HG02884 (cell line): ENCODE results near the gene SPCS2.

ENCODE experiments used
- ATAC-seq: cut with Tn5 transposase; IDR thresholded peaks from one replicate; pipeline ENCODE4 v1.9.1; 2021; ENCODE audit warnings: mild to moderate bottlenecking, moderate library complexity; ENCODE audit not compliant: unreplicated experiment

The SPCS2 gene

GRCh38 chr11:74948898-74949752 is at the start of gene SPCS2, which contains the start of gene XRRA1:
Gene SPCS2 (plus strand): TSS chr11:74949266. CDS start chr11:74949286, 20 bp downstream.
Gene XRRA1 (minus strand): TSS chr11:74949091. CDS start chr11:74940878, 8,213 bp downstream.
- ATAC-seq = peak; percentile 90

- no peak for ATAC-seq
These were observed 46.7 kb upstream of the SPCS2 start for GRCh38 chr11:74902342-74902741.

GRCh38 chr11:74905326-74905725 is 43.7 kb upstream of the SPCS2 start:
- ATAC-seq = no peak

- ATAC-seq = no peak
These were observed 39.7 kb upstream of the SPCS2 start for GRCh38 chr11:74909385-74909784.

- ATAC-seq = no peak
These were observed 39.3 kb upstream of the SPCS2 start for GRCh38 chr11:74909812-74910211.

- no peak for ATAC-seq
These were observed 25.9 kb upstream of the SPCS2 start for GRCh38 chr11:74923125-74923524.

- ATAC-seq = no peak
These were observed 23.8 kb upstream of the SPCS2 start for GRCh38 chr11:74925281-74925680.

- no peak for ATAC-seq
These were observed 22.6 kb upstream of the SPCS2 start for GRCh38 chr11:74926304-74927030.

GRCh38 chr11:74927496-74927895 is 21.6 kb upstream of the SPCS2 start:
- no peak for ATAC-seq

- ATAC-seq = no peak
These were observed 19.4 kb upstream of the SPCS2 start for GRCh38 chr11:74929431-74930363.

GRCh38 chr11:74932169-74932568 is 16.9 kb upstream of the SPCS2 start:
- ATAC-seq = no peak

- no peak for ATAC-seq
These were observed 16.3 kb upstream of the SPCS2 start for GRCh38 chr11:74932797-74933196.

- no peak for ATAC-seq
These were observed 15.3 kb upstream of the SPCS2 start for GRCh38 chr11:74933765-74934164.

GRCh38 chr11:74935285-74935684 is 13.8 kb upstream of the SPCS2 start:
- ATAC-seq = no peak

- ATAC-seq = no peak
These were observed 13.0 kb upstream of the SPCS2 start for GRCh38 chr11:74936087-74936486.

- no peak for ATAC-seq
These were observed 12.1 kb upstream of the SPCS2 start for GRCh38 chr11:74936976-74937375.

GRCh38 chr11:74937696-74938475 is 11.2 kb upstream of the SPCS2 start:
- no peak for ATAC-seq

- ATAC-seq = no peak
These were observed 7.6 kb upstream of the SPCS2 start for GRCh38 chr11:74941492-74941891.

- no peak for ATAC-seq
These were observed 6.8 kb upstream of the SPCS2 start for GRCh38 chr11:74942073-74942759.

GRCh38 chr11:74948546-74948897 is 544 bp upstream of the SPCS2 start:
- ATAC-seq = peak; percentile 15
